ENCODE results near the gene TNFSF12. TPM values are rescaled to one million over a fixed set of nuclear protein-coding genes. Genes with fewer than 3 reads are reported as not detected.

The TNFSF12 gene
- polyA plus RNA-seq, 1 of the 3 experiments (the other 2 are of a cell fraction): 47.6 TPM

GRCh38 chr17:7606280-7606679, 57.4 kb downstream of the TNFSF12 start:
- Histone ChIP-seq H3K4me1 (ENCODE audit: control insufficient read depth in 1 of 2, insufficient read depth in 2 of 2, low read depth in 1 of 2, low read length in 1 of 2) (peaks cover 0 to 3% of the 10 kb centered on the region in 2 experiments; a peak in 2 of 4 replicates), H3K27ac (ENCODE audit: low read depth in 2 of 2, low read length in 1 of 2) (no peak overlapping the region), H3F3A (replicated peaks; ENCODE audit: insufficient read depth) (peaks cover 4% of the 10 kb centered on the region), H3K4me2 (no peak overlapping the region), H3K27me3 (ENCODE audit: insufficient read depth) (no peaks in the 10 kb centered on the region), H2AFZ (ENCODE audit: low read depth) (no peak overlapping the region), H3K4me3 (ENCODE audit: low read depth in 2 of 2, low read length in 1 of 2) (no peak overlapping the region), H3K9me3 (no peaks in the 10 kb centered on the region), H3K79me2 (ENCODE audit: insufficient read depth) (peaks cover 69% of the 10 kb centered on the region), H3K36me3 (replicated peaks in 1 of 2; ENCODE audit: control insufficient read depth in 1 of 2, insufficient read depth in 2 of 2, low read length in 1 of 2) (peaks cover 32 to 73% of the 10 kb centered on the region in 2 experiments), H3K9me2 (no peaks in the 10 kb centered on the region), H3K9ac (no peak overlapping the region), H4K20me1 (ENCODE audit: insufficient read depth) (peaks cover 43% of the 10 kb centered on the region)
- POLR2A ChIA-PET: no interaction called here
- DNase-seq: no peak
- WGBS (ENCODE audit: low lambda C conversion rate): 98% methylated on average over 4 of the region's 4 CpGs
- TF ChIP-seq MXI1 (IDR thresholded peaks at IDR 0.05; ENCODE audit: low read depth, low read length) (no peak), RXRA (IDR thresholded peaks at IDR 0.05; ENCODE audit: borderline replicate concordance, low read depth) (no peak), SMC3 (IDR thresholded peaks at IDR 0.05; ENCODE audit: low read depth, low read length) (no peak), TAF1 (IDR thresholded peaks at IDR 0.05; ENCODE audit: borderline replicate concordance, low read depth, low read length) (no peak), FOXJ3 (CRISPR knock-in tag; IDR thresholded peaks at IDR 0.05) (no peak), CTCF (IDR thresholded peaks at IDR 0.05) (no peak), IRF3 (IDR thresholded peaks at IDR 0.05; ENCODE audit: low read depth, low read length) (no peak), SIN3A (IDR thresholded peaks at IDR 0.05; ENCODE audit: borderline replicate concordance, low read depth, low read length) (no peak), RFX5 (IDR thresholded peaks at IDR 0.05; ENCODE audit: low read length) (no peak), EP300 (IDR thresholded peaks at IDR 0.05; ENCODE audit: borderline replicate concordance in 1 of 2, low read depth in 1 of 2, low read length in 1 of 2) (no peak), ZBTB33 (IDR thresholded peaks at IDR 0.05; ENCODE audit: borderline replicate concordance, low read depth) (no peak), PBX3 (IDR thresholded peaks at IDR 0.05) (no peak)
- CTCF ChIA-PET: interaction anchor here (1.1 to 2.1 kb wide), 2 partner anchors 17 to 82 kb away, joined by 3 to 8 read pairs; partner anchors contain the start of gene SOX15

Small RNAs within 50 kb of the gene (small RNA-seq; reads per million reads assigned to genes)
- gene CD68: 0 reads per million in 7 experiments
- gene RF00019: 0 reads per million in 7 experiments
- gene SNORA48: 0 reads per million in 7 experiments
- 0 reads per million in 7 experiments for gene SNORD10

Other genes starting within 250 kb of the TNFSF12 start
- 711 and 971 TPM in 2 replicates for gene EIF5A, start 241.4 kb upstream of the TNFSF12 start, polyA plus RNA-seq (2012; rRNA removed)
- 67.0 and 102 TPM in 2 replicates for gene GPS2, start 233.7 kb upstream of the TNFSF12 start, polyA plus RNA-seq (2012; rRNA removed)
- gene NEURL4, start 219.7 kb upstream of the TNFSF12 start, polyA plus RNA-seq (2012; rRNA removed): 20.7 and 22.1 TPM in 2 replicates
- gene ACAP1, start 212.5 kb upstream of the TNFSF12 start, polyA plus RNA-seq (2012; rRNA removed): 0.71 and 6.4 TPM in 2 replicates
- 9.5 and 12.1 TPM in 2 replicates for gene KCTD11, start 196.9 kb upstream of the TNFSF12 start, polyA plus RNA-seq (2012; rRNA removed)
- gene TMEM95, start 193.9 kb upstream of the TNFSF12 start, polyA plus RNA-seq (2012; rRNA removed): not detected in 2 replicates
- gene TNK1, start 168.0 kb upstream of the TNFSF12 start, polyA plus RNA-seq (2012; rRNA removed): 0.64 and 0.75 TPM in 2 replicates
- 72.0 and 95.0 TPM in 2 replicates for gene PLSCR3, start 154.5 kb upstream of the TNFSF12 start, polyA plus RNA-seq (2012; rRNA removed)
- 114 and 213 TPM in 2 replicates for gene TMEM256, start 145.0 kb upstream of the TNFSF12 start, polyA plus RNA-seq (2012; rRNA removed)
- 16.8 and 29.9 TPM in 2 replicates for gene NLGN2, start 141.2 kb upstream of the TNFSF12 start, polyA plus RNA-seq (2012; rRNA removed)
- gene SPEM1, start 128.7 kb upstream of the TNFSF12 start, polyA plus RNA-seq (2012; rRNA removed): not detected in 2 replicates
- gene SPEM2, start 123.4 kb upstream of the TNFSF12 start, polyA plus RNA-seq (2012; rRNA removed): not detected in 2 replicates
- gene SPEM3, start 120.2 kb upstream of the TNFSF12 start, polyA plus RNA-seq (2012; rRNA removed): not detected in 2 replicates
- 6.5 and 6.6 TPM in 2 replicates for gene TMEM102, start 113.6 kb upstream of the TNFSF12 start, polyA plus RNA-seq (2012; rRNA removed)
- 1.9 and 2.5 TPM in 2 replicates for gene FGF11, start 109.5 kb upstream of the TNFSF12 start, polyA plus RNA-seq (2012; rRNA removed)
- 26.8 and 29.7 TPM in 2 replicates for gene CHRNB1, start 104.0 kb upstream of the TNFSF12 start, polyA plus RNA-seq (2012; rRNA removed)
- gene ZBTB4, start 69.4 kb upstream of the TNFSF12 start, polyA plus RNA-seq (2012; rRNA removed): 11.4 and 12.8 TPM in 2 replicates
- not detected in 2 replicates for gene SLC35G6, start 67.6 kb upstream of the TNFSF12 start, polyA plus RNA-seq (2012; rRNA removed)
- gene POLR2A, start 64.7 kb upstream of the TNFSF12 start, polyA plus RNA-seq (2012; rRNA removed): 19.0 and 37.3 TPM in 2 replicates
- gene TNFSF13, start 9.7 kb downstream of the TNFSF12 start, polyA plus RNA-seq (2012; rRNA removed): 1.0 and 2.1 TPM in 2 replicates
- gene SENP3, start 12.9 kb downstream of the TNFSF12 start, polyA plus RNA-seq (2012; rRNA removed): 80.8 and 103 TPM in 2 replicates
- gene CD68, start 30.6 kb downstream of the TNFSF12 start, polyA plus RNA-seq (2012; rRNA removed): 34.6 and 62.4 TPM in 2 replicates
- 126 and 142 TPM in 2 replicates for gene MPDU1, start 34.8 kb downstream of the TNFSF12 start, polyA plus RNA-seq (2012; rRNA removed)
- 1.3 TPM in 2 replicates for gene SOX15, start 41.0 kb downstream of the TNFSF12 start, polyA plus RNA-seq (2012; rRNA removed)
- 56.4 and 62.3 TPM in 2 replicates for gene FXR2, start 65.8 kb downstream of the TNFSF12 start, polyA plus RNA-seq (2012; rRNA removed)
- 42.8 and 43.1 TPM in 2 replicates for gene SAT2, start 78.8 kb downstream of the TNFSF12 start, polyA plus RNA-seq (2012; rRNA removed)
- 0.70 and 1.1 TPM in 2 replicates for gene SHBG, start 81.1 kb downstream of the TNFSF12 start, polyA plus RNA-seq (2012; rRNA removed)
- gene ATP1B2, start 101.9 kb downstream of the TNFSF12 start, polyA plus RNA-seq (2012; rRNA removed): 0.05 and 0.08 TPM in 2 replicates
- 47.3 and 62.6 TPM in 2 replicates for gene TP53, start 138.4 kb downstream of the TNFSF12 start, polyA plus RNA-seq (2012; rRNA removed)
- gene WRAP53, start 139.4 kb downstream of the TNFSF12 start, polyA plus RNA-seq (2012; rRNA removed): 6.6 and 8.6 TPM in 2 replicates
- gene EFNB3, start 156.1 kb downstream of the TNFSF12 start, polyA plus RNA-seq (2012; rRNA removed): 26.1 and 32.4 TPM in 2 replicates
- 0.13 and 0.18 TPM in 2 replicates for gene DNAH2, start 168.7 kb downstream of the TNFSF12 start, polyA plus RNA-seq (2012; rRNA removed)